Esophagus muscularis mucosa (tissue), 4 donors: Measurements from ENCODE around the gene NWD2.

ENCODE experiments used
- EP300 ChIP-seq: sonication (generic); formaldehyde crosslinking; IDR thresholded peaks from one replicate; pipeline ENCODE4 v1.6.1; 2017; ENCODE audit warnings: antibody characterized with exemption
- POLR2A ChIP-seq: fragments of 450-650 bp; IDR thresholded peaks from one replicate; pipeline ENCODE4 v1.6.1; 2017; ENCODE audit warnings: antibody characterized with exemption, moderate library complexity, mild to moderate bottlenecking, low read depth
- POLR2AphosphoS5 ChIP-seq, 2 donors: sonication (generic); formaldehyde crosslinking; IDR thresholded peaks; one replicate each; pipeline ENCODE4 v1.6.1; 2017; ENCODE audit warnings: antibody characterized with exemption in 2 of 2
- TF ChIP-seq, protein P1 (sequence below), 3 experiments: fragments of 200-600 bp in 2 of 3; fragments of 450-650 bp in 1 of 3; sonication (generic) in 2 of 3; IDR thresholded peaks; one replicate each; pipeline ENCODE4 v1.5.1; 2017 to 2019; ENCODE audit warnings: antibody characterized with exemption in 3 of 3, mild to moderate bottlenecking in 2 of 3, moderate library complexity in 1 of 3

DNA sequence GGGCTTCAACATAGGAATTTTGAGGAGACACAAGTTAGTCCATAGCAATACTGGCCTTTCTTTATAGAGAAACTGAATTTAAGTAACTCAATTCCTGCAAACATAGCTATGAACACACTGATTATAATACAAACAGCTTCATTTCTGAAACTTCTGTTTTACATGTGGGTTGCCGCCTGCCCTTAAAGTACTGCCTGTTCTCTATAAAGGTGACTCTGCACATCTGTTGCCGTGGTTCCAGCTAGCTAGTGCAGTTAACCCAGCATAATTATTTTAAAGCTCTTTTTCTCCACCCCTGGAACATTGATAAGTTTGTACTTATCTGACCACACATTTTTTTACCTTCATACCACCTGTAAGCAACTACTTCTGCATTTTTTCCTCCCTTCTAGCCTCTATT, 177.6 kb downstream of the NWD2 start:
- TF ChIP-seq, protein P1, sequence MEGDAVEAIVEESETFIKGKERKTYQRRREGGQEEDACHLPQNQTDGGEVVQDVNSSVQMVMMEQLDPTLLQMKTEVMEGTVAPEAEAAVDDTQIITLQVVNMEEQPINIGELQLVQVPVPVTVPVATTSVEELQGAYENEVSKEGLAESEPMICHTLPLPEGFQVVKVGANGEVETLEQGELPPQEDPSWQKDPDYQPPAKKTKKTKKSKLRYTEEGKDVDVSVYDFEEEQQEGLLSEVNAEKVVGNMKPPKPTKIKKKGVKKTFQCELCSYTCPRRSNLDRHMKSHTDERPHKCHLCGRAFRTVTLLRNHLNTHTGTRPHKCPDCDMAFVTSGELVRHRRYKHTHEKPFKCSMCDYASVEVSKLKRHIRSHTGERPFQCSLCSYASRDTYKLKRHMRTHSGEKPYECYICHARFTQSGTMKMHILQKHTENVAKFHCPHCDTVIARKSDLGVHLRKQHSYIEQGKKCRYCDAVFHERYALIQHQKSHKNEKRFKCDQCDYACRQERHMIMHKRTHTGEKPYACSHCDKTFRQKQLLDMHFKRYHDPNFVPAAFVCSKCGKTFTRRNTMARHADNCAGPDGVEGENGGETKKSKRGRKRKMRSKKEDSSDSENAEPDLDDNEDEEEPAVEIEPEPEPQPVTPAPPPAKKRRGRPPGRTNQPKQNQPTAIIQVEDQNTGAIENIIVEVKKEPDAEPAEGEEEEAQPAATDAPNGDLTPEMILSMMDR (IDR thresholded peaks at IDR 0.05) = no peak
- no peak for TF ChIP-seq EP300
- TF ChIP-seq POLR2AphosphoS5 (IDR thresholded peaks at IDR 0.05) = no peak
- TF ChIP-seq POLR2A = no peak
